NCI-H1417 treated with DMSO at 0.1 percent for 48 hours (cell line): ENCODE data around the gene COG4.
"Not testable (repeated sequence)": the region's sequence is repeated elsewhere in the genome, so short reads cannot be mapped to it uniquely, and the experiment has no call there.

ENCODE experiments used
- DNase-seq: peaks from one replicate; lab custom pipeline; 2025; lab: John Stamatoyannopoulos, UW

The COG4 gene

DNA sequence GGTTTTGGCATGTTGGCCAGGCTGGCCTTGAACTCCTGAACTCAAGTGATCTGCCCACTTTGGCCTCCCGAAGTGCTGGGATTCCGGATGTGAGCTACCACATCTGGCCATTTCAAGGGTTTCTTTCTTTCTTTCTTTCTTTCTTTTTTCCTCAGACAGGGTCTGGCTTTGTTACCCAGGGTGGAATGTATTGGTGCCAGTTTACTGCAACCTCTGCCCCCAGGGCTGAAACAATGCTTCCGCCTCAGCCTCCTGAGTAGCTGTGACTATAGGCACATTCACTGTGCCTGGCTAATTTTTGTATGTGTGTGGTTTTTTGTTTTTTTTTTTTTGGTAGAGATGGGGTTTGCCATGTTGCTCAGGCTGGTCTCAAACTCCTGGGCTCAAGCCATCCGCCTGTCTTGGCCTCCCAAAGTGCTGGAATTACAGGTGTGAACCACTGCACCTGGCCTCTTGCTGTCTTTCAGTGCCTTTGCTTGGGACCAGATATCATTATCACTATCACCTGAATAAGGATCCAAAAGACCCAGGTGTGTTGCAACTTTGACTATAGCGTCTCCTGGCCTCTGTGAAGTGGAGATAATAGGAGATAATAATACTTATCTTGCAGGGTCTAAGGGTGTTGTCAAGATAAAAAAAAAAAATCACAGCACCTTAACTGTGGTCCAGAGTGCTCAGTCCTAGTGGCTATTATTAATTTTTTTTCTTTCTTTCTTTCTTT, 65.7 kb downstream of the COG4 start:
- DNase-seq, result no peak

DNA sequence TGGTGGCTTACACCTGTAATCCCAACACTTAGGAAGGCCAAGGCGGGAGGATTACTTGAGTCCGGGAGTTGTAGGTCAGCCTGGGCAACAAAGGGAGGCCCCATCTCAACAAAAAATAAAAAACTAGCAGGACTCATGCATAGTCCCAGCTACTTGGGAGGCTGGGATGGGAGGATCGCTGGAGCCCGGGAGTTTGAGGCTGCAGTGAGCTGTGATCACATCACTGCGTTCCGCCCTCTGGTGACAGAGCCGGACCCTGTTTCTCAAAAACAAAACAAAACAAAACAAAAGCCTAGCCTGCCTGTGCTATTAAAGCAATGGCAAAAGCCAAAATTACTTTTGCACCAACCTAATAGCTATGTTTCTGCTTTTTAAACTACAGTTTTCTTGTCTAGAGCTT, 67.4 kb downstream of the COG4 start:
- no peak for DNase-seq

DNA sequence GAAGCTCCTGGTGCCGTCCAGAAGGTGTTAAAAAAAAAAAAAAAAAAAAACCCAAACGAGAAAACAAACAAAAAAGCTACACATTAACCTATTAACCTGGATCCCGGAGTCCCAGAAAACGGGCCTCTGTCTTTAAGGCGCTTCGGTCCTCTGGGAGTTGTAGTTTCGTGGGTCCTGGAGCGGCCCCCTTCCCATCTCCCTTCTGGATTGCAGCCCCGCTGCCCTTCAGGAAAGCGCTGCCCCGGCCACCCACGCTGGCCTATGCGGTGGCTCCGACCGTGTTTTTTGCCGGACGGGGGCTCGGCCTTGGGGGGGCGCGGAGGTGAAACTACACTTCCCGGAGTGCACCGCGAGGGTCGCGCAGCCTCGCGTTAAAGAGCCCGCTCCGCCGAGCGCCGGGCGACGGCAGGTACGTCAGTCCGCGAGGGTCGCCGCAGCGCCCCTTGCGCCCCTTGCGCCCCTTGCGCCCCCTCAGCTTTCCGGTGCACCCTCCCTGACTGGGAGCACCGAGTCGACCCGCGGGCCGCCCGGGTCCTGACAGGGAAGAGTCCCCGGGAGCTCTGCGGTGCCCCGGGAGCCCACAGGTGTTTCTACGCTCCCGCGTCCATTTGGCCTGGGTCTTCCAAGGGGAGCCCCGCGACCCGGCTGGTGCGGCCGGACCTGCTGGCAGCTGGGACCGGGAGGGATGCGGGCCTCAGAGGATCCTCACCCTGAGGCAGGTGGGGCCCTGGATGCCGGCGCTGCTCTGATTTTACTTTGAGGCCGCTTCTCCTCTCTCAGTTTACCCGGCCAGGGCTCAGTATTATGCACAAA, 68.9 kb downstream of the COG4 start, which contains the start of gene FCSK:
Gene FCSK (plus strand): TSS at position 374 of the 813 bp plus-strand sequence. CDS start 8,596 bp downstream, outside the sequence.
- DNase-seq, result no peak

DNA sequence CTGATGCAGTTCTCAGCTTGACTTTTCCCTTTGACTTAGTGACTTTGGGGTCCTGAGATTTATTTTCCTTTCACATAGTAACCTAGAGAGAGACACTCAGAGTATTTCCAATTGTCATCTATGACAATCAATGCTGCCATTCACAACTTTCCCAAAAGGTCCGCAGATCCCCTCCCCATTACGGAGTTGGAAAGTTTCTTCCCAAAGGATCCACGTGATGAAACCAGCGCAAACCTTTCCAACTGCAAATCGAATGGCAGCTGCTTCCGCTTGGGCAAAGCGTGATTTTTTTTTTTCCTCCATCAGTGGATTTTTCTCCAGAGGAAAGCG, 69.5 kb downstream of the COG4 start:
- no peak for DNase-seq

DNA sequence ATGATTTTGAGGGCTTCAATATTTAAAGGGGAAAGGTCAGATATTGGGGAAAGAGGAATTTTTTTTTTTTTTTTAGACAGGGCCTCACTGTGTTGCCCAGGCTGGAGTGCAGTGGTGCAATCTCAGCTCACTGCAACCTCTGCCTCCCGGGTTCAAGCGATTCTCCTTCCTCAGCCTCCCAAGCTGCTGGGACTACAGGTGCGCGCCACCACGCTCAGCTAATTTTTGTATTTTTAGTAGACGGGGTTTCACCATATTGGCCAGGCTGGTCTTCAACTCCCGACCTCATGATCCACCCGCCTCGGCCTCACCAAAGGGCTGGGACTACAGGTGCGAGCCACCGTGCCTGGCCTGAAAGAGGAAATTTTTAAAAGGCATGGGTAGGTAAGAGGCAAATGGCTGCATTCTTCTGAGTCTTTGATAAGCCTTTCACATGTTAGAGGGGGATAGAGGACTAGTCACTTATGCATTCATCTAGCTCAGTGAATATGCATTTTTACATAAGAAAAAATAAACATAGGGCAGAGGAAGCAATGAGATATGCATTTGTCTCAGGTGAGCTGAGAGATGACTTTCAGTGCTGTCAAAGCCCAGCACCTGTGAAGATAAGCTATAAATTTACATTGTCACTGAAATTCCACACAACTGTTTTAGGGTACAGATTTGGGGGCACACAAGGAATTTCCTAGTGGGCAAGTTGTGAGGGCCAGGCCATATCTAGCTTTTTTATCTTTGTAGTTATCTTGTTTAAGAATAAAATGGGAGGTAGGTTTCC, 70.0 kb downstream of the COG4 start:
- DNase-seq, result no peak

DNA sequence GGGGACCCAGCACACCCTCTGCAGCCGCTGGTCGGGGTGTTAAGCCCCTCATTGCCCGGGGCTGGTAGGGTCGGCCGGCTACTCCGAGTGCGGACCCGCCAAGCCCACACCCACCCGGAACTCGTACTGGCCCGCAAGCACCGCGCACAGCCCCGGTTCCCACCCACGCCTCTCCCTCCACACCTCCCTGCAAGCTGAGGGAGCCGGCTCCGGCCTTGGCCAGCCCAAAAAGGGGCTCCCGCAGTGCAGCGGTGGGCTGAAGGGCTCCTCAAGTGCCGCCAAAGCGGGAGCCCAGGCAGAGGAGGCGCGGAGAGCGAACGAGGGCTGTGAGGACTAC, 72.4 kb downstream of the COG4 start:
- DNase-seq, result not testable (repeated sequence)

DNA sequence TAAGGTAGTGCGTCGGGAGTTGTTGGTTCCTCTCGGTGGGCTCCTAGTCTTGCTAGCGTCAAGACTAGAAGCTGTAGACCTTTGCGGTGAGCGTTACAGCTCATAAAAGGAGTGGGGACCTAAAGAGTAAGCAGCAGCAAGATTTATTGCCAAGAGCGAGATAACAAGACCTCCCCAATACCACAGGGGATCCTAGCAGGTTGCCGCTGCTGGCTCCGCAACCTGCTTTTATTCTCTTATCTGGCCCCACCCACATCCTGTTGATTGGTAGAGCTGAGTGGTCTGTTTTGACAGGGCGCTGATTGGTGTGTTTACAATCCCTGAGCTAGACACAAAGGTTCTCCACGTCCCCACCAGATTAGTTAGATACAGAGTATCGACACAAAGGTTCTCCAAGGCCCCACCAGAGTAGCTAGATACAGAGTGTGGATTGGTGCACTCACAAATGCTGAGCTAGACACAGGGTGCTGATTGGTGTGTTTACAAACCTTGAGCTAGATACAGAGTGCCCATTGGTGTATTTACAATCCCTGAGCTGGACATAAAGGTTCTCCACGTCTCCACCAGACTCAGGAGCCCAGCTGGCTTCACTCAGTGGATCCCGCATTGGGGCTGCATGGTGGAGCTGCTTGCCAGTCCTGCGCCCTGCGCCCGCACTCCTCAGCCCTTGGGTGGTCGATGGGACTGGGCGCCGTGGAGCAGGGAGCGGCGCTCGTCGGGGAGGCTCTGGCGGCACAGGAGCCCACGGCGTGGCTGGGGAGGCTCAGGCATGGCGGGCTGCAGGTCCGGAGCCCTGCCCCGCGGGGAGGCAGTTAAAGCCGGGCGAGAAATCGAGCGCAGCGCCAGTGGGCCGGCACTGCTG, 73.0 kb downstream of the COG4 start:
- DNase-seq, result not testable (repeated sequence)

DNA sequence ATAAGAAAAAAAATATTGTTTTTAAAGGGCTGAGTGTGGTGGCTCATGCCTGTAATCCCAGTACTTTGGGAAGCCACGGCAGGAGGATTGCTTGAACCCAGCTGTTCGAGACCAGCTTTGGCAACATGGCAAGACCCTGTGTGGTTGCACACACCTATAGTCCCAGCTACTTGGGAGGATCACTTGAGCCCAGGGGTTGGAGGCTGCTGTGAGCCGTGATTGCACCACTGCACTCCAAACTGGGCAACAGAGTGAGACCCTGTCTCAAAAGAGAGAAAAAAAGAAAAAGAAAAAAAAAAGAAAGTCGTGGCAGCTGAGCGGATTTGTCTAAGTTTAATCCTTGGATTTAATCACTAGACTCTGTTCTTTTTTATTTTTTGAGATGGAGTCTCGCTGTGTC, 75.3 kb downstream of the COG4 start:
- no peak for DNase-seq

DNA sequence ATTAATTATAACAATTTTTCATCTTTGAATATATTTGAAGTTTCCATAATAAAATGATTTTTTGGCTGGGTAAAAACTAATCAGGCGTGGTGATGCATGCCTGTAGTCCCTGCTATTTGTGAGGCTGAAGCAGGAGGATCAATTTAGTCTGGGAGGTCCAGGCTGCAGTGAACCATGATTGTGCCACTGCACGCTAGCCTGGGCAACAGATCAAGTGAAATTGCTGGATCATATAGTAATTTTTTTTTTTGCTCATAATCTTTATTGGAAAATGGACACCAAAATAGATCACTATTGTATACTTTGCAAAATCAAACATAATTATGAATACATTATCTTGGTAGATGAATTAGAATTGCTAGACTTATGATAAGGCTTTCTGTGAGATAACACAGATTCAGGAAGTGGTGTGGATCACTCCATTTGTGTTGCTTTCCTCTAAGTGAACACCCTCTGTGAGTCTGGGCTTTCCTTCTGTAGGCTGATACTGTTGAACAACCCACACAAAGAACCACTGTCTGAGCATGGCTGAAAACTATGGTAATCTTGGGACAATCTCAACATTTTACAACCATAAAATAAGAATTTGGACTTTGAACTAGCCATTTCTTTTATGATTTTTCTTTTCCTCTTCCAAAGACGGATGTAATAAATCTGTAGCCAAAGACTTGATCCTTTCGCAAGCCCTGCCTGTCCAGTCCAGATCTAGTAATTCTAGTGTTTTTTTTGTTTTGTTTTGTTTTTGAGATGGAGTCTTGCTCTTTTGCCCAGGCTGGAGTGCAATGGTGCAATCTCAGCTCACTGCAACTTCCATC, 78.9 kb downstream of the COG4 start:
- no peak for DNase-seq

DNA sequence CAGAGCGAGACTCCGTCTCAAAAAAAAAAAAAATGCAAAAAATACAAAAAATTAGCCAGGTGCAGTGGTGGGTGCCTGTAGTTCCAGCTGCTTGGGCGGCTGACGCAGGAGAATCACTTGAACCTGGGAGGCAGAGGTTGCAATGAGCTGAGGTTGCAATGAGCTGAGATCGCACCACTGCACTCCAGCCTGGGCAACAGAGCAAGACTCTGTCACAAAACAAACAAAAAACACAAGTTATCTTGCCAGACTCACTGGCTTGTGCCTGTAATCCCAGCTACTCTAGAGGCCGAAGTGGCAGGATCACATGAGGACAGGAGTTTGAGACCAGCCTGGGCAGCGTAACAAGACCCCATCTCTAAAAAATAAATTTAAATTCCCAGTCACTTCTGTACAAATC, 81.0 kb downstream of the COG4 start:
- DNase-seq, result no peak

DNA sequence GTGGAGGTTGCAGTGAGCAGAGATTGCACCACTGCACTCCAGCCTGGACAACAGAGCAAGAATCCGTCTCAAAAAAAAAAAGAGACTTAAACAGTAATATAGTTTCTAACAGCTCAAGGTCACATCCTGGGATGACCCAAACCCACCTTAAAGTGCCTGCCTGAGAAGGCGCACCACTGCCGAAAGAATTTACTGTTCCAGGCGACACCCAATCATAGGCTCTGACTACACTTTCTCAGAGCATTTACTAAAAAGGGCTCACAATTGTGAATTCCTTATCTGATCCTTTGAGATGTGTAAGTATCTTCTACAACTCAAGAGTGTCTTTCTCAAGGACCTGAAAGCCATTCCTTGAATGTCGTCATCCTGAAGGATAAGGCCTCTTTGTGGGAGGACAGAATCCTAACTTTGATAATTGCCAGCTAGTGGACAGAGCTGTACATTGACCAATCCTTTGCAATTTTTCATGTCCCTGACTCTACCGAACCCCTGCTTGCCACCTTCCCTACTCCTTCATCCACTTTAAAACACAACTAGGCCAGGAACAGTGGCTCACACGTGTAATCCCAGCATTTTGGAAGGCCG, 81.9 kb downstream of the COG4 start:
- DNase-seq, result no peak

DNA sequence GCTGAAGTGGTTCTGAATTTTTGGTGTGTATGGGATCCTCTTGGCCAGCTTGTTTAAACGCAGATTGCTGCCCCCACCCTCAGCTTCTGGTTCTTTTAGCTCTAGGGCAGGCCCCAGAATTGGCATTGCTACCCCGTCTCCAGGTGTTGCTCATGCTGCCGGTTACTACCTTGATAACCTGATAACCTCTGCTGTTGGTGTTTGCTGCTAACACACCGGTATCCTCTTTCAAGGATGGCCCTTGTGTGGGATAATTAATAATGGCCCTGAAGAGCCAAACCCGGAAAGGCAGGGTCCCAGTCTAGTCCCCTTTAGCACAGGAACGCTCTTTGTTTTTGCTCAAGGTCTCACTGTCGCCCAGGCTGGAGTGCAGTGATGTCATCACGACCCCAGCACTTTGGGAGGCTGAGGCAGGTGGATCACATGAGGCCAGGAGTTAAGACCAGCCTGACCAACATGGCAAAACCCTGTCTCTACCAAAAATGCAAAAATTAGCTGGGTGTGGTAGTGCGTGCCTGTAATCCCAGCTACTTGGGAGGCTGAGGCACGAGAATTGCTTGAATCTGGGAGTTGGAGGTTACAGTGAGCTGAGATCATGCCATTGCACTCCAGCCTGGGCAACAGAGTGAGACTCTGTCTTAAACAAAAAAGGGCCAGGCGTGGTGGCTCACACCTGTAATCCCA, 83.2 kb downstream of the COG4 start:
- DNase-seq, result no peak

DNA sequence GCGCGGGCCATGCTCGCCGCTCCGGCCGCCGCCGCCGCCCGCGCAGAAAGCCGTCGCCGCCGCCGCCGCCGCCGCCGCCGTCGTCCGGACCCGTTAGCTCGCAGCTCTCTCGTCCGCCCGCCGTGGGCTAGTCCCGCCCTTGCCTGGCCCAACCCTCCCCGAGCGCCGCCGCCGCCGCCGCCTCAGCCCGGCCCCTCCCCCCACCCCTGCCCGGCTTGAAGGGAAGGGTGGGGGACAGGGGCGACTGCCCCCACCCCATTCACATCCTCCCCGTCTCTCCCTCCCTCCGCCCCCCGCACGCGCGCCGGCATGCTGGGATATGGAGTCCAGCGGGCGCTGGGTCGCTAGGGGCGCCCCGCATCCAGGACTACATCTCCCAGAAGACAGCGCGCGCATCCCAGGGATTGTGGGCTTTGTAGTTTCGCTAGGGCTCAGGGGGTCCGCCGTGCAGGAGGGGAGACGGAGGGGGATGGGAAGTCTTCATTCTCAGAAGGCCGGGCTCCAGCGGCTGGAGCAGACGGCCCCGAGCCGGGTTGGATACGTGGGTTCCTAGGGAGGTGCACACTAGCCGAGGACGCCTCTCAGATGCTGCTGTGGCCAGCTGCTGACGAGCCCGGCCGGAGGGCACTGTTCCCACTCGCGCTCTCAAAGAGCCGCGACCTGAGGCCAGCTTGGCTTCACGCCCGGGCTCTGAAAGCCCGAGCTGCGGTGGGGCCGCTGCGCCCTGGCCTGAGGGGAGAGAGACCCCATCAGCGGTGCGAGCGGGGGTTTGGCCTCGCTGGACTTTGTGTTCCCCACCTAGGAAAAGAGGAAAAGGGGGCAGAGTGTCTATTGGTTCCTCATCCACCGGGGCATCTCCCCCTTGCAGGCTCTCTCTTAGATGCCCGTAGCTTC, 84.1 kb downstream of the COG4 start, which contains the start of gene ST3GAL2:
Gene ST3GAL2 (minus strand): TSS at position 132 of the 894 bp plus-strand sequence. CDS start 40,570 bp downstream, outside the sequence.
- peak; percentile 64 for DNase-seq

DNA sequence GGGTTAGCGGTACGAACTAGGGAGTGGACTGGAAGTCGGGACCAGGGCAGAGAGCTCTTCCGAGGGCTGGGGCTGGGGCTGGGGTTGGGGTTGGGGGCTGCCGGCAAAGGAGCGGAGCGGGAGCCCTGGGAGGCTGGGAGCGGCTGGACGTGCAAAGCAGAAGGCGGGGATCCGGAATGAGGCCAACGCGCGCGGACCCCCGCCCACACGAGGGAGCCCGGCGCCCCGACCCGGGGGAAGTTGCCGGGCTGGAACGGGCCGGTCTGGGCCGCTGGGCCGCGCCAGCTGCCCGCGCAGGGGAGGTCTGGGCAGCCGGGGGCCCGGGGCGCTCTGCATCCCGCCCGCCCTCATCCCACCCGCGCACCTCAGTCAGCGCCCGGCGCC, 84.8 kb downstream of the COG4 start:
- DNase-seq, result no peak

DNA sequence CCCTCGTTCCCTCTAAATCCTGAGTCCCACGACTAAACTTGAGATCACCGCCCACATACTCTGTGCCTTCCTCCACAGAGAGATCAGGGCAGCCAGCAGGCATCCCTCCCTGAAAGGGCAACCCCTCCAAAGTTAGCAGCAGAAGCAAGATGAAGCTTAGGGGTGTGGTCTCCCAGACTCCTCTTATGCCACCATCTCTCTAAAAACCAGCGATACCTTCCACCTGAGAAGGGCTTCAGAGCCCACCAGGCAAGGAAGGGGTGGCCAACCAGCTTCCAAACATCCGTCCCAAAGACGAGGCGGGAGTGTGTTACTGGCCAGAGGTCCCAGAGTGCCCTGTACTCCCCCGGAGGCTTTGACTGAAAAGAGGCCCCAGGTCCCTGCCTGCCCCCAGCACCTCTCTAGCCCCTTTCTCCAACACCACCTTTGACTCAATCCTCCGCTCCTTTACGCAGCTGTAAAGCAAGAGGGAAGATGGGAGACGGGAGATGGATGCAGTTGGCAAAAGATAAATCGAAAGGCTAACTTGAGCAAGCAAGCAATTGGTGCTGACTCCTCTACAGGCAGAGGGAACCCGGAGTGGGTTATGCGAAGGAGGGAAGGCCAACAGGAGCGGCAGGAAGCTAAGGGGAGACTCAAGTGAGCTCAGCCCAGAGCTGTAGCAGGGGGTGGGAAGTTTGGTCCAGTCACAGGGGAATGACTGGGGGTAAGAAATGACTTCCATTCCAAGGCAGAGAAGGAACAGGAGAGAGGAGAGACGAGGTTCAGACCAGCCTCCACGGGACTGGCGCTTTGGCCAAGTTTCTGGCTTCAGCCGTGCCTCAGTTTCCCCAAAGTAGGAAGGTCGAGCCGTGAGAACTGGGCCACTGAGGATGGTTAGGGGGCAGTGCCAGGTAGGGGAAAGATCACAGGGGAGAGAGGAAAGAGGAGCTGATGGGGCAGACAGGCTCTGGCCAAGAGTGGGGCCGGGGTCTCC, 85.5 kb downstream of the COG4 start:
- no peak for DNase-seq

DNA sequence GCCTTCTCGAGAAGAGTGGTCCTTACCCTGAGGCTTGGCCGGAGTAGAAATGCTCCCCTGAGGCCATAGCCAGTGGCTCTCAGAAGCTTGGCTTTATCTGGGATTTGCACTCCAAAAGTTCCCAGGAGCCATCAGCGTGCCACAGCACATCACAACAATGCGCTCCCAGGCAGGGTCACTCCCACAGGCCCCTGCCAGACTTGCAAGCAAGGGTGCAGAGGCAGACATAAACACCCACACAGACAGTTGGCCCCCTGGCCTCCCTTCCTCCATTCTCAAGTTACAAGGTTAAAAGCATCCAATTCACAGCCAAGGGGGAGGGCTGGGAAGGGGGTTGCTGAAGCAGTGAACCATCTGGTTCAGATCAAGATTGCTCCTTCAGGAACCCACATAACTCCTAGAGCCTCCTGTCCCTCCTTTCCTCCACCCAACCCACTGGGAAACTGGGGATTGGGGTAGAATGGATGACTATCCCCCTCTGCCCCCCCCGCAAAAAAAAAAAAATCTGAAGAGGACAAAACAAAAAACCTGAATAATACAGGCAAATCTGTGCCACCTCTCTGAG, 86.3 kb downstream of the COG4 start:
- DNase-seq, result no peak
